GM18909 (cell line): ENCODE measurements around the gene CYREN.
"Not testable (repeated sequence)": the region's sequence is repeated elsewhere in the genome, so short reads cannot be mapped to it uniquely, and the experiment has no call there.

Source experiments
- ATAC-seq: cut with Tn5 transposase; IDR thresholded peaks from one replicate; pipeline ENCODE4 v1.9.1; 2021; ENCODE audit warnings: mild to moderate bottlenecking; ENCODE audit not compliant: unreplicated experiment, poor library complexity

CYREN gene

DNA sequence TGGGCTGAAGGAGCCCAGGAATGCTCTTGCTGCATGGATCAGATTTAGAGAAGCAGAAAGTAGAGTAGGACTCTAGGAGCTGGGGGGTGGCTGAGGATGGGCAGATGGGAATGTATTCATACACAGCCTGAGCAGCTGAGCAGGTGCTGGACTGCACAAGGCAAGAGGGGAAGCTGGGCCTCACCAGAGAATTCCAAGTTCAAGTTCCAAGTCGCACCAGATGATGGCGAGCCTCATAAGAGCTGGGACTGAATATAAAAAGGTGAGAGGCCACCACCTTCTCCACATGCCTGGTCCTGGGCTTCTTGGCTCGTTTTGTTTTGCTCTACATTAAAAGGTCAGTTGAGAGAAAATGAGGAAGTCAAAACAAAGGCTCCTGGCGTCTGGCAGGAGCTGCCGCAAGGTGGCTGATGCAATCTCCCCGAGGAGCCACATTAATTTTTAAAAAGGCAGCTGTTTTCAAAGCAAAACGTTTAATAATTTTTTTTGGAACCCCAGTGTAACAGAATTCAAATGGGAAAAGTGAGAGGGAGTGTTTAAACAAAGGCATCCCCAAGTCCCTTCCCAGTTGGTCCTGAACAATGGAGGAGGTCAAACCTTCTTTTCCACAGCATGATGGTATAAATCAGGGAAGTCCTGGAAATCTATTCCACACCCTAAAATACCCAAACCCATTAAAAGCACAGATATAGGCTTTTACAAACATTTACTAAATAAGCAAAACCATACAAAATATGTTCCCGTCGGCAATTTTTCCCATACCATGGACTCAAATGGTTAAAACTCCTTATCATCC lies 9.5 kb downstream of the CYREN start:
- ATAC-seq = peak; percentile 28

DNA sequence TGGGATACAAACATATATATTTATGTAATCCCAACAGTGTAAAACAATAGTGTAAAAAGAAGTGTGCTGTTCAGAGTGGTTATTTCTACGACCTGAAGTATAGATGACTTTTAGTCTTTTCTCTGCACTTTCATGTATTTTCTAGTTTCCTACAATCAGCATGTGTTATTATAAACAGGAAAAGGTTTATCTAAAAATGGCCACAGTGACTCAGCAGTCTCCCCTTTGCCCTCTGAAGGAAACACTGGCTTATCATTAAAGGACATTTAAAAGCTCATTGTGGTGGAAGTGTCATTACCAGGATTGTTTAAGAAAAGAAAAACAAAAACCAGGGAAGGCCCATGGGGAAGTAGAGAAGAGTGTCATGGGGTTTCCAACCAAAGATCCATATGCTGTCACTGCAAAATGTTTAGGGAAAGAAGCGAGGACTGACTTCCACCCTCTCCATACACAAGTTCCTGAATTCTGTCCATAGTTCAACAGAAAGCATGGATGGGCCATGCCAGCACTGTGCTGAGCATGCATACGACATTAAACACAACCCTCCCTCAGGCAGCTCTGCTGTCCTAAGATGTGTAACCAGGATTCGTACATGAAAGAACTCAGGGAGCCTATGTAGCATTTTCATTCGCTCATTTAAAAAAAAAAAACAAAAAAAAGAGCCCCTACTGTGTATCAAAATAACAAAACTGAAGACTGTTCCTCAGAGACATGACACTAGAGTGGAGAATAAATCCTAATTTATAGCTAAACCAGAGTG lies 10.2 kb downstream of the CYREN start:
- ATAC-seq = peak; percentile 55

DNA sequence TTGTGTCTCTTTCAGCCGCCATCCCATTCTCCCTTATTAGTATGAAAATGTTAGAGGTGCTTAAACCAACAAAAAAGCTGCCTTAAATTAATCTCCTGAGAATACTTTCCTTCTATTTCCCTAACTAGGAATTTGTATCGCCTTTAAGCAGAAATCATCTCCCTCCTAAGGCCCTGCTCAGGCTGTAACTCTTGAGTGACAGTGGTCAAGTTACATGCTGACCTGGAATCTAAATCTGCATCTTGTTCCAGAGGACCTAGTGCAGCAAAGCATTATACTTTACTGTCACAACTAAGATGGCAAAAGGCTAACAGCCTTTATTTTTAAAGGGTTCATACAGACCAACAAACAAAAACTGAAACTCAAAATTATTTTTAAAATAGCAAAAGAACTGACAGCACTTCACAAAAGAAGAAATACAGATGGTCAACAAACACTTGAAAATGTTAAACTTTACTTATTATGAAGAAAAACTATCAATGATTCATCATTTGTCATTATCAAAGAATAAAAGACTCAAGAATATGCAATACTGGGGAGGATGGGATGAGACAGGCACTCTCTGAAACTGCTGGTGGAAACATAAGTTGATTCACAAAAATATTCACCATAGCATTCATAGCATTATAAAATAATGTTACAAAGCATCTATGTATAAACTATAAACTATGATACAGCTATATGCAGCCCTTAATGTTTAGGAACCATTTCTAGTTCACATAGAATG lies 11.0 kb downstream of the CYREN start:
- peak; percentile 19 for ATAC-seq

DNA sequence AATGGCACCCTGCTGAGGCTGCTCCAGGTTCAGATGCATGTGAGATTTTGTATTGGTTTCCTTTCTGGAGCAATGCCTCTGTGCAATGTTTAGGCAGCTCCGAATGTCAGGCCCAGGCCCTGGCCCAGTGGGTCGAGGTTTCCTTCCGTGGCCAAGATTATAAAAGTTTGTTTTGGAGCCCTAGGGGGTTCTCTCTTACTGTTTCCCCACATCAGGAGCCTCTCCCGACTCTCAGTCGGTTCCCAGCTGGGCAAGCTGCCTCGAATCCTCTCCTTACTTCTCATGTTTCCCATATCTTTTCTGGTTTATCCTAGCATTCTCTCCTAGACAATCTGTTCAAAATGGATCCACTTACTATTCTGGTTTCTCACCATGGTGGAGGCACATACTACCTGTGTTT lies 11.6 kb downstream of the CYREN start:
- ATAC-seq = no peak

DNA sequence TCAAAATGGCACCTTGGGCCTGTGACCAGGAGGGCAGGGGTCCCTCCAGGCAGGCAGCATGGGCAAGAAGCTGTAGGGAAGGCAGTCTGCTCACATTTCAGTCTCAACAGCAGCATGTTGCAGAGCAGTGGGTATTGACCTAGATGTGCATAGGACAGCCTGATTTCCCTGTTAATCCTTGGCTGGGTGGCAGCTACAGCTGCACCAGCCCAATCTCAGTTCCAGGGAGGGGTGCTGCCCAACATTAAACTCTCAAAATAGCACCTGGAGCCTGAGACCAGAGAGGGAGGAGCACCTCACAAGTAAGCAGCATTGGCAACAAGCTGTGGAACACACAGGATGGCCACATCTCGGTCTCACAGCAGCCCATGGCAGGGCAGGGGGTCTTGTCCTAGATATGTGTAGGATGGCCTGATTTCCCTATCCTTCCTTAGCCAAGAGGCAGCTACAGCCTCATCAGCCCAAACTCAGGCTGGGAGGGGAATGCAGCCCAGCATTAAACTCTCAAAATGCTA lies 12.3 kb downstream of the CYREN start:
- ATAC-seq = no peak

DNA sequence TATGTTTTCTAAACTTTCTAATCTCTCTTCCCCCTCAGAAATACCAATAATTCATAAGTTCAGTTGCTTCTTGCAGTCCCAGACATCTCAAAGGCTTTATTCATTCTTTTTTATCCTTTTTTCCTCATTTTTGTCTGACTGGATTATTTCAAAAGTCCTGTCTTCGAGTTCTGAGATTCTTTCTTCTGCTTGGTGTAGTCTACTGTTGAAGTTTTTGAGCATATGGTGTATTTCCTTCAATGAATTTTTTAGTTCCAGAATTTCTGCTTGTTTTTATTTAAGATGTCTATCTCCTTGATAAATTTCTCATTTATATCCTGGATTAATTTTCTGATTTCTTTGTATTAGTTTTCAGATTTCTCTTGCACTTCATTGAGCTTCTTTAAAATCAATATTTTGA lies 14.2 kb downstream of the CYREN start:
- no peak for ATAC-seq

DNA sequence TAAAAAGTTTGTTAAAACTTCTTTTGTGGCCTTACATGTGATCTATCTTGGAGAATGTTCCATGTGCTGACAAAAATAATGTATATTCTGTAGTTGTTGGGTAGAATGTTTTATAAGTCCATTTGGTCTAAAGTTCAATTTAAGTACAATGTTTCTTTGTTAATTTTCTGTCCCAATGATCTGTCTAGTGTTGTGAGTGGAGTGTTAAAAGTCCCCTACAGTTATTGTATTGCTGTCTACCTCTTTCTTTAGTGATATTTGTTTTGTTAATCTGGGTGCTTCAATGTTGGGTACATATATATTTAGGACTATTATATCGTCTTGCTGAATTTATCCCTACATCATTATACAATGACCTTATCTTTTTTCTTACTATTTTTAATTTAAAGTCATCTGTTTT lies 15.8 kb downstream of the CYREN start:
- no peak for ATAC-seq

DNA sequence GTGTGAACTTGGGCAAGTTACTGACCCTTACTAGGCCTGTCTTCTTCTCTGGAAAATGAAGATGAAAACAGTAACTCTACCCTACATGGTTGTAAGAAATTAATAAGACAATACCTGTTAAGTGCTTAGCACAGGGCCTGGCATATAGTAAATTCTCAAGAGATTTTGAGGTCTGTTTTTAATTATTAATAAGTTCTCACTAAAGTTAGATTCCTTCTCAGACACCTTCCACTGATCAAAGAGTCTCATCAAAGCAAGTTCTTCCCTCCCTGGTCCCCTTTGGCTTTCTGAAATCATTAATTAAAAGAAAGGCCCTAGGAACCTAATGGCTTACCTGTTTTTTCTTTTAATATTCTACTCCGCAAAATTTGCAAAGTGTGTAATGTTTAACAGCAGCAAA lies 18.1 kb downstream of the CYREN start:
- no peak for ATAC-seq

DNA sequence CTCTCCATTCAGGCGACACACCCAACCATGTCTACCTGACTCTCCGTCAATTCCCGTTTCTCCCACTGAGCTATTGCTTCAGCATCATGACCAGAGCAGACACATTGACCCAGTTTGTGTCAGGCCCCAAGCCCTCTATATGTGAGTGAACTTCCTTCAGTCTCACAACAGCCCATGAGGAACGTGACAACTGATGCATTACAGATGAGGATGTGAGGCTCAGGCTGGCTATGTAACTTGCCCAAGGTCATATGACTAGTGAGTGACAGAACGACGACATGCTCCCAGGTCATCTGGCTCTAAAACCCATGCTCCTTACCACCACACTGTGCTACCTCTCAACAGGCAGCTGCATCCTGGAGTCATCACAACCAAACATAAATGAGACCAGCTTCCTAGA lies 19.0 kb downstream of the CYREN start:
- peak; percentile 25 for ATAC-seq

DNA sequence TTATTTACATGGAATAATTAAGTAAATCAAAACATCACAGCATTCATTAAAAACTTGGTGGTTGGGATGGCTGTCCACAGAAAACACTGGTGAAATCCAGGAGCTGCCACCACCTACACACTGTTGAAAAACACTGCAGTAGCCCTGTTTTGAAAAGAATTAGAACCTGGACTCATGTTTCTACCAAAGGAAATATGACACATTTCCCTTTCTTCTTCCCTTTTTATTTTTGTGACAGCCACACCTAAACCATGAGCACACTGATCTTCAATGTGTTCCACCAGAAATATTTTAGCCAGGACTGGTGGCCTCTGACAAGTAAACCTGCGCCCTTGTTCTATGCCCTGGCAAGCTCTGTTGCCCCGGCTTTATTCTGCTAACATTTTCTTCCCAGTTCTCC lies 19.4 kb downstream of the CYREN start:
- no peak for ATAC-seq

DNA sequence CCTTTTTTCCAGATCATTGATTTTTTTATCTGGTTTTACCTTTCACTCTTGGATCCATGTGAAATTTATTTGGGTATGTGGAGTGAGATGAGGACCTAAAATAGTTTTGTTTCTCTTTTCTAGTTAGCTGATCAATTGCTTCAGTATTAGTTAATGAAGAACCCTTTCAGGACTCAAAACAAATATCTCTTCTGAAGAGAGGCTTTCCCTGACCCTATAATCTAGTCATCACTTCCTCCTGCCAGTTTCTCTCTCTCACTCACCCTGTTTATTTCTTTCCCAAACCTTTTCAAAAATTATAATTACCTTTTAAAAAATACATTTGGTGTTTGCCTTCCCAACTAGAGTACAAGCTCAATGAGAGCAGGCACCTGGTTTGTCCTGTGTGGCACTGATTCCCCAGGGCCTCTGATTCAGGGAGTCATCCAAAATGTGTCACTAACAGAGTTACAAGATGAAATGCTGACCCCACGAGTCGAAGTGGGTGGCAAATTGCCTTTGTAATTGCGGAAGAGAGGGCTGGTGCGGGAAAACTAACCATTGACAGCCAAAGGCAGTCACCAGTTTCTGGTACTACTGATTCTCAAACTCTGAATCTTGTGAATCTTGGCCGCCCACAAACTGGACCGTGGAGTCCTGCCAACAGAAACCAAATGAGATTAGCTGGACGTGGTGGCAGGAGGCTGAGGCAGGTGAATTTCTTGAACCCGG lies 20.3 kb downstream of the CYREN start:
- no peak for ATAC-seq

DNA sequence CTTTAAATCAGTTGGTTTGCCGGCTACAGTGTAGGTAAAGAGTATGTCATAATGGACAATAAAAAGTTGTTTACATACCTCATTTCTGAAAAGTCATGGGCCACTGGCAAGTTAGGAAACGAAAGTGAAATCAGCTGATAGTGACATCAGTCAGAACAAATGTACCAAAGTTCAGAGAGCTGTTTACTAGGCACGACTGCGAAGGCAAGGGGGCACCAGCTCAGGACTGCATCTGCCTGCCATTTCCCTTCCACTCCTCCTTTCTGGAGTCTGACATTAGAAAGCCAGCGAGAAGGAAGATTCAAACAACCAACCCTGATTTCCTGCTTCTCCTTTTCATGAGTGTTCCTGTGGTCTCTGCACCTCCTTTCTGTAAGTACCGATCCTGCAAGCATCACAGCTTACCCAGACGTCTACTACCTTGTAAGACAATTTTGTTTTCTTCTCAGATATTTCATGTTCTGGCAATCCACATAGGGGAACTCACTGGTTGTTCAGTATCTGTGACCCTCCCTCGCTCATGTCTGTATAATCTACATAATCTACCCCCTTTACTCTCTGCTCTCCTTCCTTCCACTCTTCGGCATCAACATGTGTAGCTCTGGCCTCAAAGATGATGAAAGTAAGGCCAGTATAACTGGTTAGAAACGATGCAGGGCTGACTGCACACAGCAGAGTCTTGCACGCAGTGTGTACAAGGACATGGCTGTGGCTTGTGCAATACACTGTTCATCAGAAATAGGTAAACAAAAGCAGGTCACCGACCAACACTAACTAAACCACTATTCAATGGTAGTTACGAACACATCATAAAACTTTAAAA lies 22.4 kb downstream of the CYREN start, which contains the start of gene TMEM140:
Gene TMEM140, plus strand, starts transcription at position 174 of the 823 bp plus-strand sequence. CDS start 16,370 bp downstream, outside the sequence.
- peak; percentile 74 for ATAC-seq

DNA sequence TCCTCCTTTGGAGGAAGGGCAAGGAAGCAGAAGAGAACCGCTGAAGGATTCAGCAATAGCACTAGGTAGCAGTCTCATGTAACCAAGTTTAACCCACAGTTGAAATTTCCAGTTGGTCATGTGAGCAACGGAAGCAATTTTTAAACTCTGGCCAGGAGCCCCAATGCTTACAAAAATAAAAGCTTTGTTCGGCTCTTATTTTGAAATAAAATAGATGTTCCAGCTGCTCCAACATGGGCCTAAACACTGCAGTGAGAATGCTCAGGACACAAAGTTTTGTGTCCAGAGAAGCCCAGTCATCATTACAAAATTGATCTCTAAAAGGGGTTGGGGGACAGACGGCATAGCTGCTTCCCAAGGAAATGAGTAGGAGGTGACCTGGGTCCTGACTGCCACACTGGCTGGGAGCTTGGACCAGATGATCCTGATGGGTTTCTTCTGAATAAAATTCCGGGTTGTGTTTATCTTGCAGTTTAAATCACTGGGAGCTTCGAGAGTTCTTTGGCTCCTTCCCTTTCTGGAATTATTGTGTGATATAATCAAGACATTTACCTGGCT lies 23.1 kb downstream of the CYREN start:
- ATAC-seq = no peak

DNA sequence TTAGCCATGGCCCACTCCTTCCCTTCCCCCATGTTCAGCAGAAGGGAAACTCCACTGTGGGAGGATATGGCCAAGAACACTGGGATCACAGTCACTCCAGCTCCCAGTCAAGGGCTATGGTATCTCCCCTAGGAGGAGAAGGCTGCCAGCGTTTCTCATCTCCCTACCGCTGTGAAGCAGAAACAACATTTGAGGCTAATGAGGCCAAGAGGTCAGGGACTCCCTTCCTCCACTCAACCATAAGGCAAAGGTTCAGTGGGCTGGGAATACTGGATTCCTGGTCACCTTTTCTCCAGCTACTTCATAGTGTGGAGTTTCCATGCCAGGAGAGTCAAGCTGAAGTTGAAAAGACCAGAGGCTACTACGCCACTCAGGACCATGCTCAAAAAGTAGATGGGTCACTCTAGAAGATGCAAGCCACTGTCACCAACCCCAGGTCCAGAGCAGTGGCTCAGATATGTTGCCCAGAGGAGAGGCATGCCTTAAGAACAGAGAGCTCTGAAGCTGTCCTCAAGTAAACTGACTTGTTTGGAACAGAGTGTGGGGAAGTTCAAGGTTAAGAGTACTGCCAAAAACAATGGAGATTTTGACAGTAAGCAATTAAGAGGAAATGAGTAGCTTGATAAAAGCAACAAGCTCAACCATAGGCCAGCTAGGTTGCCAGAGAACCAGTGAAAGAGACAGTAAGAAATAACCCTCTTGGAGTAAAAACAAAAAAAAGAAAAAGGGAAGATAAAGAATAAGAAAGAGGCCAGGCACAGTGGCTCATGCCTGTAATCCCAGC lies 26.4 kb downstream of the CYREN start:
- no peak for ATAC-seq

DNA sequence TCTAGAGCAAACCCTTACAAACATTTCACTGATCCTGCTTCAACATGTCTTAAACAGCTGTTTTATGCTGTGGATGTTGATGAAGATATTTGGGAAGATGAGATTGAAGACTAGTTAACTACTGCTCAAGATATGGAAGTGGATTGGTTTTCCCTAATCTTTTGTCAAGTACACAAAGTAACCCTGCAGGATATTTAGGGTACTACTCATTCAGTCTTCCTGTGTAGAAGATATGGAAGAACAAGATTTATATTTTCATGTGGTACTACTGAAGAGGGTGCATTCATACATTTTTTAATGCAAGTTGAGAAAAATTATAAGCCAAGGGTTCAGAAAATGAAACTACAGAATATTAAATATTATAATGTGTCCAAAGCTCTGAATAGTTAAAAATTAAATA lies 40.9 kb downstream of the CYREN start:
- no peak for ATAC-seq

DNA sequence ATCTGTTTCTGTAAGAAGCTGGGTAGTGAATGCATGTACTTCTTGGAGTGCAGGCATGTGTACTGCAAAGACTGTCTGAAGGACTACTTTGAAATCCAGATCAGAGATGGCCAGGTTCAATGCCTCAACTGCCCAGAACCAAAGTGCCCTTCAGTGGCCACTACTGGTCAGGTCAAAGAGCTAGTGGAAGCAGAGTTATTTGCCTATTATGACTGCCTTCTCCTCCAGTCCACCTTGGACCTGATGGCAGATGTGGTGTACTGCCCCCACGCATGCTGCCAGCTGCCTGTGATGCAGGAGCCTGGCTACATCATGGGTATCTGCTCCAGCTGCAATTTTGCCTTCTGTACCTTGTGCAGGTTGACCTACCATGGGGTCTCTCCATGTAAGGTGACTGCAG lies 41.6 kb downstream of the CYREN start:
- ATAC-seq = no peak

DNA sequence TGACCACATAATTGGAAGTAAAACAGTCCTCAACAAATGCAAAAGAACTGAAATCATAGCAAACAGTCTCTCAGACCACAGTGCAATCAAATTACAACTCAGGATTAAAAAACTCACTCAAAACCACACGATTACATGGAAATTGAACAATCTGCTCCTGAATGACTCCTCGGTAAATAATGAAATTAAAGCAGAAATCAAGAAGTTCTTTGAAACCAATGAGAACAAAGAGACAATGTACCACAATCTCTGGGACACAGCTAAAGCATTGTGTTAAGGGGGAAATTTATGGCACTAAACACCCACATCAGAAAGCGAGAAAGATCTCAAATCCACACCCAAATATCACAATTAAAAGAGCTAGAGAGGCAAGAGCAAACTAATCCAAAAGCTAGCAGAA lies 45.9 kb downstream of the CYREN start:
- not testable (repeated sequence) for ATAC-seq

DNA sequence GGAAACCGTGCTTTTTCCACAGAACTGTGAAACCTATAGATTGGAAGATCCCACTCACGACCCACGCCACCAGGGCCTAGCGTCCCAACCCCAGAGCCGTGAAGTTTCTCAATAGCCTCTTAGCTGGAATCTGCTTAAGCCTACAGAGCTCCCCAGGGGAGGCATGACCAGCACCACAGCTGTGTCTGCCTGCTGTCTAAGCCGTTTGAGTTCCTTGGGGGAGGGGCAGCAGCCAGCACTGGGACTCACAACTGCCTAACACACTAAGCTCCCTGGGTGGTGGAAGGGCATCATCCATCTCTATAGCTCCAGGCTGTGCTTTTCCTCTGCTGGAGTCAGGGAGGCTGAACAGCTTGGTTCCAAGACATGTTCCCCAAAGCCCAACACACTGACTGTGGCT lies 48.6 kb downstream of the CYREN start:
- ATAC-seq = no peak
